Activated CD4-positive, alpha-beta T cell treated with anti-CD3 and anti-CD28 coated beads, Interleukin-2, amount 10 ng/mL, durations not matched to agents 7 days and 5 days (primary cell): Measurements from ENCODE around the gene ZNRD2. TPM values are rescaled to one million over a fixed set of nuclear protein-coding genes. Genes with fewer than 3 reads are reported as not detected.
"Not testable (repeated sequence)": the region's sequence is repeated elsewhere in the genome, so short reads cannot be mapped to it uniquely, and the experiment has no call there.

Source experiments
- CTCF ChIA-PET: fragments of 350-600 bp; sonication (Branson Sonifier 250); formaldehyde crosslinking; loops from one replicate; lab custom pipeline; 2021; ENCODE audit warnings: antibody characterized with exemption; lab: Charles Lee
- POLR2A ChIA-PET: fragments of 350-600 bp; sonication (Branson Sonifier 250); formaldehyde crosslinking; loops from one replicate; lab custom pipeline; 2021; ENCODE audit warnings: antibody characterized with exemption; lab: Charles Lee
- DNase-seq: peaks from one replicate; pipeline ENCODE4 v3.0.0-alpha.2; 2020
- H3K27ac Mint-ChIP-seq: one replicate; pipeline ENCODE4 v1.8.0; 2021; ENCODE audit warnings: mild to moderate bottlenecking, moderate library complexity, mixed read lengths
- H3K27me3 Mint-ChIP-seq: one replicate; pipeline ENCODE4 v1.8.0; 2021; ENCODE audit warnings: mixed read lengths
- H3K36me3 Mint-ChIP-seq: one replicate; pipeline ENCODE4 v1.8.0; 2021; ENCODE audit warnings: low read depth, mixed read lengths
- H3K4me1 Mint-ChIP-seq: one replicate; pipeline ENCODE4 v1.8.0; 2021; ENCODE audit warnings: mixed read lengths
- H3K4me3 Mint-ChIP-seq: one replicate; pipeline ENCODE4 v1.8.0; 2021; ENCODE audit warnings: mild to moderate bottlenecking, moderate library complexity, mixed read lengths
- H3K9me3 Mint-ChIP-seq: one replicate; pipeline ENCODE4 v1.8.0; 2021; ENCODE audit warnings: mixed read lengths
- total RNA-seq, 2 experiments: library from RNA; stranded (reverse); gene quantifications; one replicate each; pipeline ENCODE4 v1.2.3, GENCODE V29; 2021

ZNRD2 gene
- total RNA-seq: 10 to 100 TPM; 32.4 to 35.4 TPM

- POLR2A ChIA-PET: interaction anchor here (0.6 to 2.0 kb wide), 2 partner anchors 7 to 70 kb away, joined by 7 to 10 read pairs; no protein-coding TSS in a partner anchor
- peaks cover 58% of the 10 kb centered on the region for H3K4me1 Mint-ChIP-seq
- CTCF ChIA-PET: interaction anchor here (0.6 to 6.0 kb wide), 15 partner anchors 10 to 290 kb away, joined by 3 to 57 read pairs (median 5); partner anchors contain the start of genes LTBP3, MAP3K11, MUS81 and PCNX3
Observed at GRCh38 chr11:65569973-65570918, at the start of gene ZNRD2. ZNRD2 (plus strand) TSS chr11:65570477; CDS start chr11:65570492, 15 bp downstream.

DNA sequence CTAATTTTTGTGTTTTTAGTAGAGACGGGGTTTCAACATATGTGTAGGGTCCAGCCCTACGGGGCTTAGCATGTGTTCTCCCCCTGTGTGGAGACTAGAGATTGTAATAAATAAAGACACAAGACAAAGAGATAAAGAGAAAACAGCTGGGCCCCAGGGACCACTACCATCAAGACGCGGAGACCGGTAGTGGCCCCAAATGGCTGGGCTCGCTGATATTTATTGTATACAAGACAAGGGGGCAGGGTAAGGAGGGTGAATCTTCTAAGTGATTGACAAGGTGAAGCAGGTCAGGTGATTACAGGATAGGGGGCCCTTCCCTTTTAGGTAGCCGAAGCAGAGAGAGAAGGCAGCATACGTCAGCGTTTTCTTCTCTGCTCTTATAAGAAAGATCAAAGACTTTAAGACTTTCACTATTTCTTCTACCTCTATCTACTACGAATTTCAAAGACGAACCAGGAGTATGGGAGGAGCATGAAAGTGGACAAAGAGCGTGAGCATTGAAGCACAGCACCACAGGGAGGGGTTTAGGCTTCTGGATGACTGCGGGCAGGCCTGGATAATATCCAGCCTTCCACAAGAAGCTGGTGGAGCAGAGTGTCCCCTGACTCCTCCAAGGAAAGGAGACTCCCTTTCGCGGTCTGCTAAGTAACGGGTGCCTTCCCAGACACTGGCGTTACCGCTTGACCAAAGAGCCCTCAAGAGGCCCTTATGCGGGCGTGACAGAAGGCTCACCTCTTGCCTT is 48.3 kb upstream of the ZNRD2 start:
- CTCF ChIA-PET: interaction anchor here (1.2 to 1.9 kb wide), 3 partner anchors 12 to 35 kb away, joined by 4 to 7 read pairs (median 6); no protein-coding TSS in a partner anchor
- H3K27me3 Mint-ChIP-seq: not testable (repeated sequence)

More at GRCh38 chr11:65569973-65570918, at the start of gene ZNRD2:
- Mint-ChIP-seq H3K27me3 (no peaks in the 10 kb centered on the region), H3K9me3 (no peaks in the 10 kb centered on the region), H3K27ac (peak within 1 kb of the TSS; percentile 99), H3K4me3 (peak within 1 kb of the TSS; percentile 99), H3K36me3 (peaks cover 34% of the 10 kb centered on the region)
- peak; percentile 98 for DNase-seq

GRCh38 chr11:65522718-65523630 is 47.3 kb upstream of the ZNRD2 start:
- peaks cover 51% of the 10 kb centered on the region for H3K4me1 Mint-ChIP-seq
- CTCF ChIA-PET: interaction anchor here (1.3 kb wide), 1 partner anchor 34 kb away, joined by 4 read pairs; no protein-coding TSS in a partner anchor
- H3K36me3 Mint-ChIP-seq, DNase-seq, H3K9me3 Mint-ChIP-seq, POLR2A ChIA-PET, H3K27me3 Mint-ChIP-seq: not testable (repeated sequence)
- peak overlapping the region; percentile 40 for H3K4me3 Mint-ChIP-seq
- H3K27ac Mint-ChIP-seq: peak overlapping the region; percentile 88

More for the DNA sequence above, 48.3 kb upstream of the ZNRD2 start:
- H3K9me3 Mint-ChIP-seq, POLR2A ChIA-PET, H3K36me3 Mint-ChIP-seq, DNase-seq: not testable (repeated sequence)
- Mint-ChIP-seq H3K4me3 (peak overlapping the region; percentile 40), H3K4me1 (peaks cover 45% of the 10 kb centered on the region), H3K27ac (peak overlapping the region; percentile 73)

GRCh38 chr11:65523631-65523968 is 46.7 kb upstream of the ZNRD2 start:
- CTCF ChIA-PET, H3K27me3 Mint-ChIP-seq, H3K9me3 Mint-ChIP-seq, H3K36me3 Mint-ChIP-seq, DNase-seq, POLR2A ChIA-PET: not testable (repeated sequence)
- Mint-ChIP-seq H3K4me3 (peak overlapping the region; percentile 40), H3K27ac (peak overlapping the region; percentile 88), H3K4me1 (peaks cover 52% of the 10 kb centered on the region)

GRCh38 chr11:65524014-65524740 is 46.1 kb upstream of the ZNRD2 start:
- Mint-ChIP-seq H3K27ac (peak overlapping the region; percentile 92), H3K4me1 (peaks cover 56% of the 10 kb centered on the region), H3K4me3 (peak overlapping the region; percentile 40), H3K27me3 (no peaks in the 10 kb centered on the region), H3K9me3 (no peaks in the 10 kb centered on the region), H3K36me3 (peaks cover 13% of the 10 kb centered on the region)
- ChIA-PET CTCF (interaction anchor here (0.6 to 7.9 kb wide), 6 partner anchors 12 to 108 kb away, joined by 4 to 75 read pairs (median 8); no protein-coding TSS in a partner anchor), POLR2A (interaction anchor here (1.2 kb wide), 1 partner anchor 25 kb away, joined by 12 read pairs; the partner anchor contains the start of gene MALAT1)
- DNase-seq: no peak

GRCh38 chr11:65524741-65525545 is 45.3 kb upstream of the ZNRD2 start, which contains the start of gene SCYL1:
SCYL1 (plus strand) TSS chr11:65525083; CDS start chr11:65525154, 71 bp downstream.
- Mint-ChIP-seq H3K9me3 (no peaks in the 10 kb centered on the region), H3K4me3 (peak within 1 kb of the TSS; percentile 81), H3K4me1 (peaks cover 63% of the 10 kb centered on the region), H3K27ac (peak within 1 kb of the TSS; percentile 92), H3K36me3 (peaks cover 13% of the 10 kb centered on the region), H3K27me3 (no peaks in the 10 kb centered on the region)
- ChIA-PET CTCF (interaction anchor here (0.6 to 7.9 kb wide), 8 partner anchors 8 to 110 kb away, joined by 3 to 75 read pairs (median 6); no protein-coding TSS in a partner anchor), POLR2A (interaction anchor here (1.0 to 1.2 kb wide), 2 partner anchors 26 to 102 kb away, joined by 4 to 12 read pairs; partner anchors contain the start of genes MALAT1 and NEAT1)
- DNase-seq: peak; percentile 78

GRCh38 chr11:65525546-65526480 is 44.5 kb upstream of the ZNRD2 start:
- CTCF ChIA-PET: interaction anchor here (0.6 to 7.9 kb wide), 8 partner anchors 9 to 459 kb away, joined by 3 to 75 read pairs (median 6); no protein-coding TSS in a partner anchor
- peak overlapping the region; percentile 75 for H3K27ac Mint-ChIP-seq
- no peaks in the 10 kb centered on the region for H3K9me3 Mint-ChIP-seq
- no peak for DNase-seq
- H3K36me3 Mint-ChIP-seq: peaks cover 17% of the 10 kb centered on the region
- peaks cover 69% of the 10 kb centered on the region for H3K4me1 Mint-ChIP-seq
- POLR2A ChIA-PET: interaction anchor here (1.0 to 1.2 kb wide), 2 partner anchors 27 to 103 kb away, joined by 4 to 12 read pairs; partner anchors contain the start of genes MALAT1 and NEAT1
- H3K4me3 Mint-ChIP-seq: peak overlapping the region; percentile 81
- no peaks in the 10 kb centered on the region for H3K27me3 Mint-ChIP-seq

GRCh38 chr11:65526744-65527143 is 43.5 kb upstream of the ZNRD2 start:
- DNase-seq: no peak
- POLR2A ChIA-PET: no interaction called here
- peaks cover 68% of the 10 kb centered on the region for H3K4me1 Mint-ChIP-seq

GRCh38 chr11:65528819-65529350 is 41.4 kb upstream of the ZNRD2 start:
- ChIA-PET POLR2A (no interaction called here), CTCF (interaction anchor here (1.4 to 7.9 kb wide), 3 partner anchors 11 to 65 kb away, joined by 4 to 75 read pairs (median 6); no protein-coding TSS in a partner anchor)
- H3K27ac Mint-ChIP-seq: no peak overlapping the region
- H3K27me3 Mint-ChIP-seq: no peaks in the 10 kb centered on the region
- H3K4me1 Mint-ChIP-seq: peaks cover 46% of the 10 kb centered on the region
- H3K9me3 Mint-ChIP-seq: no peaks in the 10 kb centered on the region
- DNase-seq: no peak
- no peak overlapping the region for H3K4me3 Mint-ChIP-seq
- peaks cover 33% of the 10 kb centered on the region for H3K36me3 Mint-ChIP-seq

More at GRCh38 chr11:65526744-65527143, 43.5 kb upstream of the ZNRD2 start:
- Mint-ChIP-seq H3K9me3 (no peaks in the 10 kb centered on the region), H3K36me3 (peaks cover 27% of the 10 kb centered on the region), H3K4me3 (peak overlapping the region; percentile 81), H3K27ac (no peak overlapping the region), H3K27me3 (no peaks in the 10 kb centered on the region)
- CTCF ChIA-PET: interaction anchor here (1.1 to 7.9 kb wide), 4 partner anchors 10 to 110 kb away, joined by 3 to 75 read pairs (median 8); no protein-coding TSS in a partner anchor
